Measurements from ENCODE around the gene RFX2.

DNA sequence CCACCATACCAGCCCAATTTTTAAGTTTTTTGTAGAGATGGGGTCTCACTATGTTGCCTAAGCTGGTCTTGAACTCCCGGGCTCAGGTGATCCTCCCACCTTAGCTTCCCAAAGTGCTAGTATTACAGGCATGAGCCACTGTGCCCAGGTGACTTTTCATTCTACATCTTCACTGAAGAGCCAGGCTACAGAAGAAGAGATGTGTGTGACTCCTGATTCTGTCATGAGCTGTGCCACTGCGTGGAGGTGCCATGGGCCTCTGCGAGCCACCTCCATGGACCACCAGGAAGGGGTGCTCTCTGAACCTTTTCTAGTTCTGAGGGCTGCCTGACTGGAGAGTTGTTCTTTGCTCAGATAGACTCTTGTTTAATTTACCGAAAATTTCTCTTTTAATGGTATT is 75.8 kb downstream of the RFX2 start:
- TF ChIP-seq, protein P1, sequence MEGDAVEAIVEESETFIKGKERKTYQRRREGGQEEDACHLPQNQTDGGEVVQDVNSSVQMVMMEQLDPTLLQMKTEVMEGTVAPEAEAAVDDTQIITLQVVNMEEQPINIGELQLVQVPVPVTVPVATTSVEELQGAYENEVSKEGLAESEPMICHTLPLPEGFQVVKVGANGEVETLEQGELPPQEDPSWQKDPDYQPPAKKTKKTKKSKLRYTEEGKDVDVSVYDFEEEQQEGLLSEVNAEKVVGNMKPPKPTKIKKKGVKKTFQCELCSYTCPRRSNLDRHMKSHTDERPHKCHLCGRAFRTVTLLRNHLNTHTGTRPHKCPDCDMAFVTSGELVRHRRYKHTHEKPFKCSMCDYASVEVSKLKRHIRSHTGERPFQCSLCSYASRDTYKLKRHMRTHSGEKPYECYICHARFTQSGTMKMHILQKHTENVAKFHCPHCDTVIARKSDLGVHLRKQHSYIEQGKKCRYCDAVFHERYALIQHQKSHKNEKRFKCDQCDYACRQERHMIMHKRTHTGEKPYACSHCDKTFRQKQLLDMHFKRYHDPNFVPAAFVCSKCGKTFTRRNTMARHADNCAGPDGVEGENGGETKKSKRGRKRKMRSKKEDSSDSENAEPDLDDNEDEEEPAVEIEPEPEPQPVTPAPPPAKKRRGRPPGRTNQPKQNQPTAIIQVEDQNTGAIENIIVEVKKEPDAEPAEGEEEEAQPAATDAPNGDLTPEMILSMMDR (IDR thresholded peaks at IDR 0.05): no peak
- no peak for TF ChIP-seq POLR2A (IDR thresholded peaks at IDR 0.05)

Measured in body of pancreas (tissue), 4 donors.